ENCODE data around the gene FBXO42.

The FBXO42 gene

DNA sequence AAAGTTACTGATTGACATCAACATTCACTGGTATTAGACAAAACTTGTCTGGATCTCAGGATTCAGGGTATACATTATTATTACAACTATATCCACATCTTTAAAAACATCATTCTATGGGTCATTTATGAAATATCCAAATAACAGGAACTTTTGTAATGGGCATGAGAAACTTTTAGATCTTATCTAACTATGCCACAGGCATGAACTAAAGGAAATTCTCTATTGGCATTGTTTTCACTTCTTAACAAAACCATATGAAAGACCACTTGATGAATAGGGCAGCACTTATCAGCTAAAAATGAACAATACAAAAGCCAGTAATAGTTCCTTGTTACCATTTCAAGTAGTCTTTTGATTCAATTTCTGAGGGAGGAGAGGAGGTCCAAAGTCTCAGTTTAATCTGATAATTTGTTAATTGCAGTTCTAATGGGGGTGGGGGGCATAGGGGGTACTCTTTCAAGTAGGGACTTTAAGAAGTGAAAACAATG, 84.5 kb downstream of the FBXO42 start:
- no peaks in the 10 kb centered on the region for H3K9me3 ChIP-seq (ENCODE audit: low read length)
- H3K9me2 ChIP-seq (ENCODE audit: low read depth, low read length): no peaks in the 10 kb centered on the region
- H3K36me3 ChIP-seq (ENCODE audit: insufficient read depth, low read length): peaks cover 4% of the 10 kb centered on the region; the same call in 1 of the 2 replicates
- H2AFZ ChIP-seq (ENCODE audit: low read length): no peak overlapping the region
- no peaks in the 10 kb centered on the region for H3K4me1 ChIP-seq (ENCODE audit: insufficient read depth, low read length, severe bottlenecking)
- TF ChIP-seq EZH2 (IDR thresholded peaks at IDR 0.05; ENCODE audit: borderline replicate concordance, low read length): no peak
- no peak for TF ChIP-seq CTCF (IDR thresholded peaks at IDR 0.05; ENCODE audit: low read length)
- no peaks in the 10 kb centered on the region for H3F3A ChIP-seq (ENCODE audit: insufficient read depth, low read length)
- H3K27me3 ChIP-seq (ENCODE audit: insufficient read depth, low read length): no peaks in the 10 kb centered on the region
- no peak overlapping the region for H3K4me3 ChIP-seq (ENCODE audit: low read depth, low read length, poor library complexity, severe bottlenecking)
- H3K27ac ChIP-seq (ENCODE audit: low read depth, low read length, poor library complexity, severe bottlenecking): no peak overlapping the region
- no peak overlapping the region for H3K4me2 ChIP-seq (ENCODE audit: low read length)
- peaks cover 4% of the 10 kb centered on the region; the same call in 1 of the 2 replicates for H3K79me2 ChIP-seq (ENCODE audit: insufficient read depth, low read length)
- H4K20me1 ChIP-seq (ENCODE audit: insufficient read depth, low read length): no peaks in the 10 kb centered on the region
- H3K9ac ChIP-seq (ENCODE audit: low read length): no peak overlapping the region

- Histone ChIP-seq H3K9me3 (ENCODE audit: low read length) (no peaks in the 10 kb centered on the region), H3K27me3 (ENCODE audit: insufficient read depth, low read length) (no peaks in the 10 kb centered on the region), H4K20me1 (ENCODE audit: insufficient read depth, low read length) (no peaks in the 10 kb centered on the region), H3F3A (ENCODE audit: insufficient read depth, low read length) (no peaks in the 10 kb centered on the region), H2AFZ (ENCODE audit: low read length) (no peak overlapping the region), H3K9ac (ENCODE audit: low read length) (no peak overlapping the region), H3K27ac (ENCODE audit: low read depth, low read length, poor library complexity, severe bottlenecking) (no peak overlapping the region), H3K36me3 (ENCODE audit: insufficient read depth, low read length) (no peaks in the 10 kb centered on the region), H3K79me2 (ENCODE audit: insufficient read depth, low read length) (peaks cover 4% of the 10 kb centered on the region; the same call in 1 of the 2 replicates), H3K4me2 (ENCODE audit: low read length) (no peak overlapping the region), H3K4me1 (ENCODE audit: insufficient read depth, low read length, severe bottlenecking) (no peaks in the 10 kb centered on the region), H3K9me2 (ENCODE audit: low read depth, low read length) (no peaks in the 10 kb centered on the region), H3K4me3 (ENCODE audit: low read depth, low read length, poor library complexity, severe bottlenecking) (no peak overlapping the region)
- TF ChIP-seq CTCF (IDR thresholded peaks at IDR 0.05; ENCODE audit: low read length) (no peak), EZH2 (IDR thresholded peaks at IDR 0.05; ENCODE audit: borderline replicate concordance, low read length) (no peak)
Observed at GRCh38 chr1:16266411-16267118, 85.7 kb downstream of the FBXO42 start.

DNA sequence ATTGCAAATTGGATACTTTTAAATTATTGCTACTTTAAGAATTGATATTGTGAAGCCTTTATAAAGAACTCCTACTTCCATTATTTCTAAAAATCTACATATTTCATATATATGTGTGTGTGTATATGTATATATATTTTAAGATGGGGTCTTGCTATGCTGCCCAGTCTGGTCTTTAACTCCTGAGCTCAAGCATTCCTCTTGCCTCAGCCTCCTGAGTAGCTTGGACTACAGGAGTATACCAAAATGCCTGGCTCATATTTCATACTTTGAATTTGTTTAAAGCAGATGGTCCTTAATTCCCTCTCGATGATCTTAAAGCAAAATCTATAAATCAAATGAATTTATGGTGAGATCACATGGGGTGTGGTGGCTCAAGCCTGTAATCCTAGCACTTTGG, 90.2 kb downstream of the FBXO42 start:
- H3K4me1 ChIP-seq (ENCODE audit: insufficient read depth, low read length, severe bottlenecking): no peaks in the 10 kb centered on the region
- H3K9me3 ChIP-seq (ENCODE audit: low read length): no peaks in the 10 kb centered on the region
- H3K4me2 ChIP-seq (ENCODE audit: low read length): no peak overlapping the region
- no peak overlapping the region for H3K9ac ChIP-seq (ENCODE audit: low read length)
- no peaks in the 10 kb centered on the region for H3K27me3 ChIP-seq (ENCODE audit: insufficient read depth, low read length)
- no peaks in the 10 kb centered on the region for H3K9me2 ChIP-seq (ENCODE audit: low read depth, low read length)
- H3K36me3 ChIP-seq (ENCODE audit: insufficient read depth, low read length): peaks cover 2% of the 10 kb centered on the region; the same call in 1 of the 2 replicates
- H3K27ac ChIP-seq (ENCODE audit: low read depth, low read length, poor library complexity, severe bottlenecking): no peak overlapping the region
- no peaks in the 10 kb centered on the region for H4K20me1 ChIP-seq (ENCODE audit: insufficient read depth, low read length)
- H3F3A ChIP-seq (ENCODE audit: insufficient read depth, low read length): no peaks in the 10 kb centered on the region
- no peak overlapping the region for H3K4me3 ChIP-seq (ENCODE audit: low read depth, low read length, poor library complexity, severe bottlenecking)
- no peak overlapping the region for H2AFZ ChIP-seq (ENCODE audit: low read length)
- no peak for TF ChIP-seq EZH2 (IDR thresholded peaks at IDR 0.05; ENCODE audit: borderline replicate concordance, low read length)
- TF ChIP-seq CTCF (IDR thresholded peaks at IDR 0.05; ENCODE audit: low read length): no peak
- peaks cover 4% of the 10 kb centered on the region; the same call in 1 of the 2 replicates for H3K79me2 ChIP-seq (ENCODE audit: insufficient read depth, low read length)

Measured in OCI-LY1 (cell line).